ENCODE results near the gene RUVBL1. TPM values are rescaled to one million over a fixed set of nuclear protein-coding genes. Genes with fewer than 3 reads are reported as not detected.

RUVBL1 gene
- total and polyA plus RNA-seq, 2 donors (not counting 1 experiment from before 2014, with no cell fraction given) = 52.3 to 67.2 TPM

DNA sequence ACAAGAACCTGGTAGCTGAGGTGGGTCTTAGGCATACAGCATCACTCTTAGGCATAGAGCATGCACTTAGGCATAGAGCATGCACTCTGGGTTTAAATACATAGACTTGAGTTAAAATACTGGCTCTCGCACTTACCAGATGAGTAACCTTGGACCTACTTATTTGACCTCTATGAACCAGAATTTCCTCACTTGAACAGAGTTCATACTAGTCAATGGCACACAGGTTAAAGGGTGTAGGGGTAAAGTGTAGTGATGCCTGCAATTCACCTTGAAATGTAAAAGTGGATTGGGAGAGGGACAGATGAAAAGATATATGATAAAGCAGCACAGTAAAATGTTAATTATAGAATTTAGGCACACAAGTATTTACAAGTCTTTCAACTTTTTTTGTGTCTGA lies 1.6 kb downstream of the RUVBL1 start:
- no peaks in the 10 kb centered on the region for H3K27me3 ChIP-seq (ENCODE audit: control insufficient read depth, insufficient read depth, low read length)
- H3K9me3 ChIP-seq (ENCODE audit: control insufficient read depth, insufficient read depth, low read depth, low read length) = no peaks in the 10 kb centered on the region
- H3K9ac ChIP-seq (ENCODE audit: insufficient read depth, low read length) = no peak overlapping the region
- H3K4me3 ChIP-seq (replicated peaks in 1 of 4; ENCODE audit: control extremely low read depth in 1 of 4, insufficient read depth in 1 of 4, low read depth in 3 of 4, low read length in 4 of 4) = peak overlapping the region in 2 of 4 experiments; percentile 92 to 93
- no peak overlapping the region for H3K27ac ChIP-seq (ENCODE audit: insufficient read depth, low read length)
- no peak overlapping the region for H2AFZ ChIP-seq (ENCODE audit: low read length)
- no peak for TF ChIP-seq EZH2 (IDR thresholded peaks at IDR 0.05; ENCODE audit: low read length, missing control alignments)
- TF ChIP-seq, protein P1, sequence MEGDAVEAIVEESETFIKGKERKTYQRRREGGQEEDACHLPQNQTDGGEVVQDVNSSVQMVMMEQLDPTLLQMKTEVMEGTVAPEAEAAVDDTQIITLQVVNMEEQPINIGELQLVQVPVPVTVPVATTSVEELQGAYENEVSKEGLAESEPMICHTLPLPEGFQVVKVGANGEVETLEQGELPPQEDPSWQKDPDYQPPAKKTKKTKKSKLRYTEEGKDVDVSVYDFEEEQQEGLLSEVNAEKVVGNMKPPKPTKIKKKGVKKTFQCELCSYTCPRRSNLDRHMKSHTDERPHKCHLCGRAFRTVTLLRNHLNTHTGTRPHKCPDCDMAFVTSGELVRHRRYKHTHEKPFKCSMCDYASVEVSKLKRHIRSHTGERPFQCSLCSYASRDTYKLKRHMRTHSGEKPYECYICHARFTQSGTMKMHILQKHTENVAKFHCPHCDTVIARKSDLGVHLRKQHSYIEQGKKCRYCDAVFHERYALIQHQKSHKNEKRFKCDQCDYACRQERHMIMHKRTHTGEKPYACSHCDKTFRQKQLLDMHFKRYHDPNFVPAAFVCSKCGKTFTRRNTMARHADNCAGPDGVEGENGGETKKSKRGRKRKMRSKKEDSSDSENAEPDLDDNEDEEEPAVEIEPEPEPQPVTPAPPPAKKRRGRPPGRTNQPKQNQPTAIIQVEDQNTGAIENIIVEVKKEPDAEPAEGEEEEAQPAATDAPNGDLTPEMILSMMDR (conservative IDR thresholded peaks at IDR 0.05 in 1 of 2, IDR thresholded peaks at IDR 0.05 in 1 of 2; ENCODE audit: low read depth in 1 of 2, low read length in 2 of 2) = no peak
- H3K4me1 ChIP-seq (ENCODE audit: control insufficient read depth, extremely low read depth, insufficient read depth, low read length) = peaks cover 3% of the 10 kb centered on the region
- H3K36me3 ChIP-seq (ENCODE audit: control insufficient read depth, insufficient read depth, low read length) = no peaks in the 10 kb centered on the region
- peaks cover 17% of the 10 kb centered on the region for H3K79me2 ChIP-seq (ENCODE audit: control insufficient read depth, insufficient read depth, low read length)
- no peak for DNase-seq (ENCODE audit: low read depth in 2 of 2)
- H4K20me1 ChIP-seq (ENCODE audit: control insufficient read depth, extremely low read depth, insufficient read depth, low read length) = no peaks in the 10 kb centered on the region
- no peak overlapping the region for H3K4me2 ChIP-seq (ENCODE audit: extremely low read depth, insufficient read depth, low read length)

GRCh38 chr3:128113817-128114794 lies 9.5 kb downstream of the RUVBL1 start:
- TF ChIP-seq, protein P1 (conservative IDR thresholded peaks at IDR 0.05 in 1 of 2, IDR thresholded peaks at IDR 0.05 in 1 of 2; ENCODE audit: low read depth in 1 of 2, low read length in 2 of 2) = no peak
- TF ChIP-seq EZH2 (IDR thresholded peaks at IDR 0.05; ENCODE audit: low read length, missing control alignments) = no peak
- H3K4me3 ChIP-seq (replicated peaks in 1 of 4; ENCODE audit: control extremely low read depth in 1 of 4, insufficient read depth in 1 of 4, low read depth in 3 of 4, low read length in 4 of 4) = no peak overlapping the region
- no peaks in the 10 kb centered on the region for H3K36me3 ChIP-seq (ENCODE audit: control insufficient read depth, insufficient read depth, low read length)
- no peak overlapping the region for H3K9ac ChIP-seq (ENCODE audit: insufficient read depth, low read length)
- H4K20me1 ChIP-seq (ENCODE audit: control insufficient read depth, extremely low read depth, insufficient read depth, low read length) = no peaks in the 10 kb centered on the region
- no peaks in the 10 kb centered on the region for H3K27me3 ChIP-seq (ENCODE audit: control insufficient read depth, insufficient read depth, low read length)
- H3K9me3 ChIP-seq (ENCODE audit: control insufficient read depth, insufficient read depth, low read depth, low read length) = no peaks in the 10 kb centered on the region
- H3K27ac ChIP-seq (ENCODE audit: insufficient read depth, low read length) = no peak overlapping the region
- no peak overlapping the region for H2AFZ ChIP-seq (ENCODE audit: low read length)
- H3K4me2 ChIP-seq (ENCODE audit: extremely low read depth, insufficient read depth, low read length) = no peak overlapping the region
- peaks cover 5% of the 10 kb centered on the region for H3K4me1 ChIP-seq (ENCODE audit: control insufficient read depth, extremely low read depth, insufficient read depth, low read length)
- H3K79me2 ChIP-seq (ENCODE audit: control insufficient read depth, insufficient read depth, low read length) = peaks cover 5% of the 10 kb centered on the region
- no peak for DNase-seq (ENCODE audit: low read depth in 2 of 2)

GRCh38 chr3:128112357-128112968 lies 11.1 kb downstream of the RUVBL1 start:
- H3K4me3 ChIP-seq (replicated peaks in 1 of 4; ENCODE audit: control extremely low read depth in 1 of 4, insufficient read depth in 1 of 4, low read depth in 3 of 4, low read length in 4 of 4) = no peak overlapping the region
- H4K20me1 ChIP-seq (ENCODE audit: control insufficient read depth, extremely low read depth, insufficient read depth, low read length) = no peaks in the 10 kb centered on the region
- no peaks in the 10 kb centered on the region for H3K27me3 ChIP-seq (ENCODE audit: control insufficient read depth, insufficient read depth, low read length)
- peaks cover 5% of the 10 kb centered on the region for H3K4me1 ChIP-seq (ENCODE audit: control insufficient read depth, extremely low read depth, insufficient read depth, low read length)
- no peak overlapping the region for H2AFZ ChIP-seq (ENCODE audit: low read length)
- H3K4me2 ChIP-seq (ENCODE audit: extremely low read depth, insufficient read depth, low read length) = no peak overlapping the region
- peak overlapping the region; percentile 24 for H3K27ac ChIP-seq (ENCODE audit: insufficient read depth, low read length)
- H3K9ac ChIP-seq (ENCODE audit: insufficient read depth, low read length) = no peak overlapping the region
- peak; percentile 89 to 91 for DNase-seq (ENCODE audit: low read depth in 2 of 2)
- TF ChIP-seq, protein P1 (conservative IDR thresholded peaks at IDR 0.05 in 1 of 2, IDR thresholded peaks at IDR 0.05 in 1 of 2; ENCODE audit: low read depth in 1 of 2, low read length in 2 of 2) = no peak
- no peak for TF ChIP-seq EZH2 (IDR thresholded peaks at IDR 0.05; ENCODE audit: low read length, missing control alignments)
- no peaks in the 10 kb centered on the region for H3K36me3 ChIP-seq (ENCODE audit: control insufficient read depth, insufficient read depth, low read length)
- peaks cover 5% of the 10 kb centered on the region for H3K79me2 ChIP-seq (ENCODE audit: control insufficient read depth, insufficient read depth, low read length)
- H3K9me3 ChIP-seq (ENCODE audit: control insufficient read depth, insufficient read depth, low read depth, low read length) = no peaks in the 10 kb centered on the region

Data from fibroblast of lung (primary cell).